ENCODE data around the gene GBX1.

The GBX1 gene

GRCh38 chr7:151102991-151103390 is 64.5 kb downstream of the GBX1 start:
- peaks cover 50% of the 10 kb centered on the region for H4K20me1 ChIP-seq (ENCODE audit: insufficient read depth, low read length)

DNA sequence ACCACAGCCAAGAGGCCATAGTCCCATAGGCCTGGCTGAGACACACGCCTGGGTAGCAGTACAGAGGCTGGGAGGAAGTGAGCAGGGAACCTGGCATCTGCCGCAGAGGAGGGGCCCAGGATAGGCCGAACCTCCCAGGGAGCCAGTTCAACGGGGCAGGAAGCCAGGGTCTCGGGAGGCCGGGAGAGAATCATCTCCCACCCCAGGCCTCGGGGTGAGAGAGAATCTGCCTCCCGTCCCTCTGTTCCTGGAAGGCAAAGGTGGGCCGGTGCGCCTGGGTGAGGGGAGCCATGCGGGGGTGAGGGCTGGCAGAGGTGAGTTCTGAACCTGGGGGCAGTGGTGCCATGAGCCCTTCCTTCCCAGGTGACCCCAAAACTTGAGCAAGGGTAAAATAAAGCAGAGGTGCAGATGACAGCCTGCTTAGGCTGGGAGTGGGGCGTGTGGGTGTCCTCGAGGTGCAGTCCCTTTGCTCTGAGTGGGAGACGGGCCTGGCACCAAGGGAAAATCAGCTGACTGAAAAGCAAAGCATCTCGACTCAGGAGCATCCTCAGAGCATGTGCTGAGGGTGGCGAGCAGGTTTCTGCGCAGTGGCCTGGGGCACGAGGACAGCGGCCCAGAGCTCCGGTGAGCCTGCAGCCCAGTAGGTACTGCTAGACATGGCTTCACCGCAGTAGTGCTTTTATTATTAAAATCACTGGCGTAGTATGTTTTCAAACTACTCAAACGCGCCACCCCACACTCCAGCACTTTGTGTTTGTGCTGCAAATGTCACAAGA is 65.7 kb downstream of the GBX1 start:
- no peak for TF ChIP-seq EZH2phosphoT487 (IDR thresholded peaks at IDR 0.05; ENCODE audit: low read depth)
- TF ChIP-seq, protein P1, sequence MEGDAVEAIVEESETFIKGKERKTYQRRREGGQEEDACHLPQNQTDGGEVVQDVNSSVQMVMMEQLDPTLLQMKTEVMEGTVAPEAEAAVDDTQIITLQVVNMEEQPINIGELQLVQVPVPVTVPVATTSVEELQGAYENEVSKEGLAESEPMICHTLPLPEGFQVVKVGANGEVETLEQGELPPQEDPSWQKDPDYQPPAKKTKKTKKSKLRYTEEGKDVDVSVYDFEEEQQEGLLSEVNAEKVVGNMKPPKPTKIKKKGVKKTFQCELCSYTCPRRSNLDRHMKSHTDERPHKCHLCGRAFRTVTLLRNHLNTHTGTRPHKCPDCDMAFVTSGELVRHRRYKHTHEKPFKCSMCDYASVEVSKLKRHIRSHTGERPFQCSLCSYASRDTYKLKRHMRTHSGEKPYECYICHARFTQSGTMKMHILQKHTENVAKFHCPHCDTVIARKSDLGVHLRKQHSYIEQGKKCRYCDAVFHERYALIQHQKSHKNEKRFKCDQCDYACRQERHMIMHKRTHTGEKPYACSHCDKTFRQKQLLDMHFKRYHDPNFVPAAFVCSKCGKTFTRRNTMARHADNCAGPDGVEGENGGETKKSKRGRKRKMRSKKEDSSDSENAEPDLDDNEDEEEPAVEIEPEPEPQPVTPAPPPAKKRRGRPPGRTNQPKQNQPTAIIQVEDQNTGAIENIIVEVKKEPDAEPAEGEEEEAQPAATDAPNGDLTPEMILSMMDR (IDR thresholded peaks at IDR 0.05; ENCODE audit: low read depth, low read length) = no peak
- H2AFZ ChIP-seq (ENCODE audit: low read depth, low read length) = no peak overlapping the region
- H3K4me3 ChIP-seq (ENCODE audit: low read length) = no peak overlapping the region
- H3K4me2 ChIP-seq (ENCODE audit: low read length) = no peak overlapping the region
- H3K27me3 ChIP-seq (ENCODE audit: low read depth, low read length) = no peaks in the 10 kb centered on the region
- H3K36me3 ChIP-seq (replicated peaks; ENCODE audit: low read depth, low read length) = no peaks in the 10 kb centered on the region
- no peaks in the 10 kb centered on the region for H3K9me3 ChIP-seq (ENCODE audit: insufficient read depth, low read length)
- peaks cover 48% of the 10 kb centered on the region for H3K79me2 ChIP-seq (ENCODE audit: low read length)
- no peak overlapping the region for H3K9ac ChIP-seq (ENCODE audit: low read length)
- H4K20me1 ChIP-seq (ENCODE audit: insufficient read depth, low read length) = peaks cover 45% of the 10 kb centered on the region
- no peaks in the 10 kb centered on the region for H3K4me1 ChIP-seq (ENCODE audit: low read length)
- H3K27ac ChIP-seq (ENCODE audit: low read length) = no peak overlapping the region

More at GRCh38 chr7:151102991-151103390, 64.5 kb downstream of the GBX1 start:
- no peak overlapping the region for H2AFZ ChIP-seq (ENCODE audit: low read depth, low read length)
- no peak overlapping the region for H3K4me2 ChIP-seq (ENCODE audit: low read length)
- no peak overlapping the region for H3K27ac ChIP-seq (ENCODE audit: low read length)
- no peaks in the 10 kb centered on the region for H3K36me3 ChIP-seq (replicated peaks; ENCODE audit: low read depth, low read length)
- H3K9ac ChIP-seq (ENCODE audit: low read length) = no peak overlapping the region
- no peak for TF ChIP-seq EZH2phosphoT487 (IDR thresholded peaks at IDR 0.05; ENCODE audit: low read depth)
- TF ChIP-seq, protein P1 (IDR thresholded peaks at IDR 0.05; ENCODE audit: low read depth, low read length) = no peak
- H3K9me3 ChIP-seq (ENCODE audit: insufficient read depth, low read length) = no peaks in the 10 kb centered on the region
- peaks cover 40% of the 10 kb centered on the region for H3K79me2 ChIP-seq (ENCODE audit: low read length)
- H3K4me3 ChIP-seq (ENCODE audit: low read length) = no peak overlapping the region
- H3K4me1 ChIP-seq (ENCODE audit: low read length) = no peaks in the 10 kb centered on the region
- no peaks in the 10 kb centered on the region for H3K27me3 ChIP-seq (ENCODE audit: low read depth, low read length)

DNA sequence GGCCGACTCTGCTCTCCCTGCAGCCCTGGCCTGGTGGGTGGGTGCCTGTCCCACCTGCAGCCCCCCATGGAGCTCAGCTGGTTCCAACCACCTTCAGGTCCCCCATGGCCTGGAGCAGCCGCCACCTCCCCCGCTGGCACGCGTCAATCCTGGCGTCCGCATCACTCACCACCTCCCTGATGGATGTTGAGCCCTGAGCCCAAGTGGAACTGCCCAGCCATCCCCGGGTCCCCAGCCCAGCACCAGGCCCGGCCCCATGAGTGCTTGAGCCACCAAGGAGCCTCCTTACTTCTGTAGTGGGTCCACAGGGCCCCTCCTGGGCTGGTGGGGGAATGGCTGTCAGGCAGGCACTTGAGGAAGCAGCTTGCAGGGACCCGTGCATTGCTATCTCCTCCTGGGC is 66.6 kb downstream of the GBX1 start:
- TF ChIP-seq, protein P1 (IDR thresholded peaks at IDR 0.05; ENCODE audit: low read depth, low read length) = no peak
- TF ChIP-seq EZH2phosphoT487 (IDR thresholded peaks at IDR 0.05; ENCODE audit: low read depth) = no peak
- H3K9me3 ChIP-seq (ENCODE audit: insufficient read depth, low read length) = no peaks in the 10 kb centered on the region
- no peak overlapping the region for H3K4me2 ChIP-seq (ENCODE audit: low read length)
- H3K4me1 ChIP-seq (ENCODE audit: low read length) = no peaks in the 10 kb centered on the region
- peaks cover 56% of the 10 kb centered on the region for H3K79me2 ChIP-seq (ENCODE audit: low read length)
- no peak overlapping the region for H3K4me3 ChIP-seq (ENCODE audit: low read length)
- H3K36me3 ChIP-seq (replicated peaks; ENCODE audit: low read depth, low read length) = peaks cover 3% of the 10 kb centered on the region
- H4K20me1 ChIP-seq (ENCODE audit: insufficient read depth, low read length) = peaks cover 48% of the 10 kb centered on the region
- no peak overlapping the region for H3K27ac ChIP-seq (ENCODE audit: low read length)
- no peak overlapping the region for H3K9ac ChIP-seq (ENCODE audit: low read length)
- H3K27me3 ChIP-seq (ENCODE audit: low read depth, low read length) = no peaks in the 10 kb centered on the region
- no peak overlapping the region for H2AFZ ChIP-seq (ENCODE audit: low read depth, low read length)

- Histone ChIP-seq H3K79me2 (ENCODE audit: low read length) (peaks cover 67% of the 10 kb centered on the region), H3K4me1 (ENCODE audit: low read length) (no peaks in the 10 kb centered on the region), H2AFZ (ENCODE audit: low read depth, low read length) (no peak overlapping the region), H3K27me3 (ENCODE audit: low read depth, low read length) (no peaks in the 10 kb centered on the region), H4K20me1 (ENCODE audit: insufficient read depth, low read length) (peaks cover 60% of the 10 kb centered on the region), H3K27ac (ENCODE audit: low read length) (no peak overlapping the region), H3K36me3 (replicated peaks; ENCODE audit: low read depth, low read length) (peaks cover 5% of the 10 kb centered on the region), H3K9ac (ENCODE audit: low read length) (no peak overlapping the region), H3K9me3 (ENCODE audit: insufficient read depth, low read length) (no peaks in the 10 kb centered on the region), H3K4me2 (ENCODE audit: low read length) (no peak overlapping the region), H3K4me3 (ENCODE audit: low read length) (no peak overlapping the region)
- TF ChIP-seq EZH2phosphoT487 (IDR thresholded peaks at IDR 0.05; ENCODE audit: low read depth) = no peak
- TF ChIP-seq, protein P1 (IDR thresholded peaks at IDR 0.05; ENCODE audit: low read depth, low read length) = no peak
These were observed 67.8 kb downstream of the GBX1 start for GRCh38 chr7:151099486-151100211.
